ENCODE measurements around the gene DNAJC27.

DNAJC27 gene

GRCh38 chr2:24993406-24994145 lies 21.8 kb upstream of the DNAJC27 start:
- H3K4me2 ChIP-seq (ENCODE audit: low read length): no peak overlapping the region
- no peaks in the 10 kb centered on the region for H3K27me3 ChIP-seq (ENCODE audit: insufficient read depth, low read length)
- no peaks in the 10 kb centered on the region for H3K9me2 ChIP-seq (ENCODE audit: low read depth, low read length)
- no peaks in the 10 kb centered on the region for H3K9me3 ChIP-seq (ENCODE audit: low read length)
- no peaks in the 10 kb centered on the region for H3F3A ChIP-seq (ENCODE audit: insufficient read depth, low read length)
- H3K4me1 ChIP-seq (ENCODE audit: insufficient read depth, low read length, severe bottlenecking): no peaks in the 10 kb centered on the region
- H2AFZ ChIP-seq (ENCODE audit: low read length): no peak overlapping the region
- H3K9ac ChIP-seq (ENCODE audit: low read length): no peak overlapping the region
- H3K79me2 ChIP-seq (ENCODE audit: insufficient read depth, low read length): no peaks in the 10 kb centered on the region
- TF ChIP-seq EZH2 (IDR thresholded peaks at IDR 0.05; ENCODE audit: borderline replicate concordance, low read length) (no peak), CTCF (IDR thresholded peaks at IDR 0.05; ENCODE audit: low read length) (no peak)
- H3K27ac ChIP-seq (ENCODE audit: low read depth, low read length, poor library complexity, severe bottlenecking): no peak overlapping the region
- no peaks in the 10 kb centered on the region for H4K20me1 ChIP-seq (ENCODE audit: insufficient read depth, low read length)
- H3K36me3 ChIP-seq (ENCODE audit: insufficient read depth, low read length): no peaks in the 10 kb centered on the region
- no peak overlapping the region for H3K4me3 ChIP-seq (ENCODE audit: low read depth, low read length, poor library complexity, severe bottlenecking)

- H3K36me3 ChIP-seq (ENCODE audit: insufficient read depth, low read length): no peaks in the 10 kb centered on the region
- no peaks in the 10 kb centered on the region for H3F3A ChIP-seq (ENCODE audit: insufficient read depth, low read length)
- H3K27me3 ChIP-seq (ENCODE audit: insufficient read depth, low read length): no peaks in the 10 kb centered on the region
- no peak overlapping the region for H3K9ac ChIP-seq (ENCODE audit: low read length)
- H3K79me2 ChIP-seq (ENCODE audit: insufficient read depth, low read length): no peaks in the 10 kb centered on the region
- no peak overlapping the region for H3K4me3 ChIP-seq (ENCODE audit: low read depth, low read length, poor library complexity, severe bottlenecking)
- H3K9me2 ChIP-seq (ENCODE audit: low read depth, low read length): no peaks in the 10 kb centered on the region
- no peak for TF ChIP-seq CTCF (IDR thresholded peaks at IDR 0.05; ENCODE audit: low read length)
- TF ChIP-seq EZH2 (IDR thresholded peaks at IDR 0.05; ENCODE audit: borderline replicate concordance, low read length): no peak
- no peak overlapping the region for H2AFZ ChIP-seq (ENCODE audit: low read length)
- H3K27ac ChIP-seq (ENCODE audit: low read depth, low read length, poor library complexity, severe bottlenecking): no peak overlapping the region
- H3K4me1 ChIP-seq (ENCODE audit: insufficient read depth, low read length, severe bottlenecking): no peaks in the 10 kb centered on the region
- H3K4me2 ChIP-seq (ENCODE audit: low read length): no peak overlapping the region
- H4K20me1 ChIP-seq (ENCODE audit: insufficient read depth, low read length): no peaks in the 10 kb centered on the region
- H3K9me3 ChIP-seq (ENCODE audit: low read length): no peaks in the 10 kb centered on the region
These were observed 14.6 kb upstream of the DNAJC27 start for GRCh38 chr2:24986372-24986771.

DNA sequence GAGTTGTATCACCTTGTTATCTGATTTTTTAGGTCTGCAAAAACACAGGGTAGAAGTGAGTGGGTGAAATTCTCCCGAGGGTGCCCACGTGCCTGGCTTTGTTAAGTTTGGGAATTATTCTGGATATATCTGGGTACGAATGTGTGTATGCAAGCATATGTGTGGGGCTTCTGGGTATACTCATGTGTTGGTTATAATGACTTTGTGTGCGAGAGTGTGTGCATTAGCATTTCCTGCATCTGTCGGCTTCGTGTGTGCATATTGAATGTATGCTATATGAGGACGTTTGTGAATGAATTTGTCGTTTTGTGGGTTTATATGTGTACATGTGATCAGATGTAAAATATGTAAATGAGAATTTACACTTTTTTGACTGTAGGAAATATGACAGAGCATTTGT lies 13.8 kb upstream of the DNAJC27 start:
- Histone ChIP-seq H4K20me1 (ENCODE audit: insufficient read depth, low read length) (no peaks in the 10 kb centered on the region), H3K27ac (ENCODE audit: low read depth, low read length, poor library complexity, severe bottlenecking) (no peak overlapping the region), H3K4me3 (ENCODE audit: low read depth, low read length, poor library complexity, severe bottlenecking) (no peak overlapping the region), H3K27me3 (ENCODE audit: insufficient read depth, low read length) (no peaks in the 10 kb centered on the region), H3K36me3 (ENCODE audit: insufficient read depth, low read length) (no peaks in the 10 kb centered on the region), H2AFZ (ENCODE audit: low read length) (no peak overlapping the region), H3K9me3 (ENCODE audit: low read length) (no peaks in the 10 kb centered on the region), H3K4me2 (ENCODE audit: low read length) (no peak overlapping the region), H3K9ac (ENCODE audit: low read length) (no peak overlapping the region), H3K79me2 (ENCODE audit: insufficient read depth, low read length) (no peaks in the 10 kb centered on the region), H3F3A (ENCODE audit: insufficient read depth, low read length) (no peaks in the 10 kb centered on the region), H3K4me1 (ENCODE audit: insufficient read depth, low read length, severe bottlenecking) (no peaks in the 10 kb centered on the region), H3K9me2 (ENCODE audit: low read depth, low read length) (no peaks in the 10 kb centered on the region)
- no peak for TF ChIP-seq CTCF (IDR thresholded peaks at IDR 0.05; ENCODE audit: low read length)
- no peak for TF ChIP-seq EZH2 (IDR thresholded peaks at IDR 0.05; ENCODE audit: borderline replicate concordance, low read length)

Data from OCI-LY1 (cell line).